NCI-H2227 (cell line): ENCODE data around the gene NDC80.
"Not testable (repeated sequence)": the region's sequence is repeated elsewhere in the genome, so short reads cannot be mapped to it uniquely, and the experiment has no call there.

Experiments
- DNase-seq: peaks from one replicate; lab custom pipeline; 2025; ENCODE audit not compliant: unreplicated experiment; lab: John Stamatoyannopoulos, UW

Gene NDC80

DNA sequence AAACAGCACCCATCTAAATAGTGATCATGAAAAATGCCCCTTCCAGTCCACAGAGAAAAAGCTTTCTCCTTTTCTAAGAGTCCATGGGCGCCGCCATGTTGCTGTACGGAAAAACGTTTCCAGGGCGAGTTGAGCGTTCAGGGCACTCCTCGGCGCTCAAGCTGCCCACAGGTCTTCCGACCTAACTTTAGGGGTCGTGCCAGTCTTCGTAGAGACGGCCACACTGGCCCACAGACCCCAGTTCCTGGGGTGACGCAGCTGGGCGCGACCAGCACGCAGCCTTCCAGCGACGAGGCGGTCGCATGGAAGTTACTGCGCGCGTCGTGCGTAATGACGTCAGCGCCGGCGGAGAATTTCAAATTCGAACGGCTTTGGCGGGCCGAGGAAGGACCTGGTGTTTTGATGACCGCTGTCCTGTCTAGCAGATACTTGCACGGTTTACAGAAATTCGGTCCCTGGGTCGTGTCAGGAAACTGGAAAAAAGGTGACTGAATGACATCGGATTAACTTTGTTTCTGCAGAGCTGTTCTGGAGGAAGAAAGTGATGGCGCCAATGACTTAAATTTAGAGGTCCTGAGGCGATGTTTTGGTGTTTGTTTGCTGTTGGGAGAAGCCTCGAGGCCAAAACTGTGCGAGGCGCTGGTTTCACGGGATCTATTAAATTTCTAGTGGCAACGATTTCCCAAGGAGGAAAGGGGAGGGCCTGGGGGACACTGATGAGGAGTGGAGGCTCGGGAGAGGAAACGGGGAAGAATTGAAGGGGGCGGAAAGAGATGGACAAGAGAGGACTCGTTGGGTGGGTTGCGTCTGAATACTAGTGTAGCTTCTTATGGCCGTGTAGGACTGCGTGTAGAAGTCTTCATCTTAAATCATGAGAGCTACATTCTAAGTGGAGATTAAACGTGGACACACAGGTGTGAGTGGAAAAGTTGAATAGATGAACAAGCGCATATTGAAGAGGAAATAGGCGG is at the start of gene NDC80, which contains the start of gene METTL4:
Gene NDC80 (plus strand): TSS at position 358 of the 971 bp plus-strand sequence. CDS start 1,429 bp downstream, outside the sequence.
Gene METTL4 (minus strand): TSS at position 306 of the 971 bp plus-strand sequence. CDS start 4,289 bp downstream, outside the sequence.
- peak; percentile 93 for DNase-seq

GRCh38 chr18:2522112-2522511 is 49.2 kb upstream of the NDC80 start:
- DNase-seq, result no peak

DNA sequence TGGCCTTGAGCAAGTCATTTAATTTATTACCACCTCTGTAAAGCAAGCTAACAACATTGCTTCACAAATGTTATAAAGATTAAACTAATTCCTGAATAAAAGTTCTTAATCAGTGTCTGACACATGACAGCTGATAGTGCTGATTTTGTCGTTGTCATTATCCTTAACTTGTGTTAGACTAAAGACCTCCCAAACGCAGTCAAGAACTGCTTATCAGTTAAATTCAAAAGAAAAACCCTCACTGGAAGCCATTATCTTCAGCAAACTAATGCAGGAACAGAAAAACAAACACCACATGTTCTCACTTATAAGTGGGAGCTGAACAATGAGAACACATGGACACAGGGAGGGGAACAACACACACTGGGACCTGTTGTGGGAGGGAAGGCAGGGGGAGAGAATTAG is 46.6 kb upstream of the NDC80 start:
- not testable (repeated sequence) for DNase-seq

GRCh38 chr18:2526329-2526728 is 45.0 kb upstream of the NDC80 start:
- no peak for DNase-seq

GRCh38 chr18:2529154-2529553 is 42.2 kb upstream of the NDC80 start:
- no peak for DNase-seq

DNA sequence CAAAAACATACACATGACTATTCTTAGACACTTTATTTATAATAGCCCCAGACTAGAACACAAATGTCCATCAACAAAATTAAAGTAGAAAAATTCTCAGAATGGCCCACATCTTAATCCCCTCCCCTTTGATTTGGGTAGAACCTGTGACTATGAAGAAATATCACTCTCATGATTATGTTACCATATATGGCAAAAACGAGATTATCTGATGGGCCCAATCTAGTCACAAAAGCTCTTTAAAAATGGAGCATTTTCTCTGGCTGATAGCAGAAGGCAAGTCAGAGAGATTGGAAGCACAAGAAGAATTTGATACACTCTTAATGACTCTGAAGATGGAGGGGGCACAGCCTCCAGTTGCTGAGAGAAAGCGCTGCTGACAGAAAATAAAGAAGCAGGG is 39.6 kb upstream of the NDC80 start:
- no peak for DNase-seq

- DNase-seq, result no peak
These were observed 38.6 kb upstream of the NDC80 start for GRCh38 chr18:2532797-2533196.

DNA sequence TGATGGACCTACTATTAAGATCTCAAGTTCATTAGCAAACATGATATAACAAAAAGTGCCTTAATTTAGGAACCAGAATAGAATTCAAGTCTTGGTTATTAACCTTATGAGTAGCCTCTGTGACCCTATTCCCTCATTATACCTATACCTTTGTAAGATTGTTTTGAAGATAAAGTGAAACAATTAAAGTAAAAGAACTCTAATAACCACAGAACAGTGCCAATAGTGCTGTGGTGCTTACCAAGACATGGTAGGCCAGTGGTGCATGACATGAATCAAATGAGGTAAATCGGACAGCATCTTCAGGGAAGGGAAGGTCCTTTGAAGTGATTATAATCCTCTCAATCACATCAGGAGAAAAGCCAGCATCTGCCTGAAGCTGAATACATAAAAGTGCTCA is 36.5 kb upstream of the NDC80 start:
- DNase-seq, result no peak

DNA sequence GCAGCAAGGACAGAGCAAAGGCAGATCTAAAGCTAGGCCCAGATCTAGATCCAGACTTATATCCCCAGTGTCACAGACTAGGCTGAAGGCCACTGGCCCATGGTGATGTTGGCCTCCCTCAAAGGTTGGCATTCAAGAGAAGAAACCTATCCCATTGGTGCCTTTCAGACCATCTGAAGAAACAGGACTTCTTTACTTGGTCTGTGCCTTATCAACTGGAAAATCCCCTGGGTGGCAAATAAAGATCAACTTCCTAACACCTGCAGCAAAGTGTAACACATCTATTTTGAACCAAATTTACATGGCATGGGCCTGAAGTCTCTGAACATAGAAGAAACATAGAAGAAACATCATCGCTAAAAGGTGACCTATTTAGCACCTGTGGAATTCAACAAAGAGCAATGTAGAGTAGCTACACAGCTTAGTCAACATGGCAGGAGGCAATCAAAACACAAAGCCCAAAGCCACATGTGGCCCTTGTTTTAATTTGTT is 35.9 kb upstream of the NDC80 start:
- no peak for DNase-seq

GRCh38 chr18:2536063-2536462 is 35.3 kb upstream of the NDC80 start:
- DNase-seq, result no peak

DNA sequence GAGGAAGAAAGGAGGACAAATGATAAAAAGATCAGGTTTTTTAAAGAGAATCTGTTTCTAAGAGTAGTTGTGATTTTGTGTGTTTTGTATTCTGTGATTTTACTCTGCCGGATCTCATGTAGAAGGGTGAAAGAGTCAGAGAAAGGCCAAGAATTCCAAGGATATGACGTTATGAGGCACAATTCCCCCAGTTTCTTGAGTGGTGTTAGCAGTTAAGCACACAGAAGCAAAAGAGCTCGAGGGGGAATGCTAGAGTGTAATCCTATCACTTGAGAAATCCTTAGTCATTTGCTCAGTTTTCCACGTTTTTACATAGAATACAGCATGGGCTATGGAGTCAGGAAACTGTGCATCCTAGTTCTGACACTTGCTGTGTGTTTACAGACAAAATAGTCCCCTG is 34.9 kb upstream of the NDC80 start:
- DNase-seq, result no peak

DNA sequence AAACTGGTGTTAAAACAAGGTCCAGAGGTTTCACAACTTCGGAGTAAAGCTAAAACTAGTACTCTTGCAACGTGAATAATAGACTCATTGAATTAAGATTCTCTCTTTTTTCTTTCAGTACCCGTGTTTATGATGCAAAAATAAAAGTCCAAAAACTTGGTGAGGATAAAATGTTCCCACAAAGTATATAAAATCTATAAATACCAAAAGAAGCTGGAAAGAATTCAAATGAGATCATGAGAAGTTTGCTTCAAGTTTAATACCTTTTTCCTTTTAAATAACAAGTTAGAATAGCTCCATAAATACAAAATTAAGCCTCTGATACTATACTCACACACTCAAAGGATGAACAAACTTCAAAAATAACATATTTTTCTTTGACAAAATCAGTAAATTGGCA is 34.1 kb upstream of the NDC80 start:
- no peak for DNase-seq

GRCh38 chr18:2538236-2538635 is 33.1 kb upstream of the NDC80 start:
- no peak for DNase-seq

- no peak for DNase-seq
These were observed 32.5 kb upstream of the NDC80 start for GRCh38 chr18:2538844-2539243.

DNA sequence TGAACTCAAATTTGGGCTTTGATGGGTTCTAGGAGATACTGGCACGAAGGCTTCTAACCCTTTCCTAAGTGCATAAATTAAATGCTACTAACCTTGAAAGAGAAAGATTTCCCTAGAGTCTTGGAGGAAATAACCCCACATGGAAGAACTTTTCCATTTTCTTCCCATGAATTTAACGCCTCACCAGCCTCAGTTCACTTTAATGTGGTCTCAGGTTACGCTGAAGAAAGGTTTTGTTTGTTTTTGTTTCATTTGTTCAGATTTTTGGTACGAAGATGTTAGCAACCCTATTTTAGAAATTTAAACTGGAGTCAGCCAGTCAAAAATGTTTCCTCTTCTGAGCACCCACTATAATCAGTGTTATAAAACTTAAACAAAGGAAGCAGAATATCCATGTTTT is 30.8 kb upstream of the NDC80 start:
- DNase-seq, result no peak

GRCh38 chr18:2541925-2542563 is 29.3 kb upstream of the NDC80 start:
- DNase-seq, result peak; percentile 7

DNA sequence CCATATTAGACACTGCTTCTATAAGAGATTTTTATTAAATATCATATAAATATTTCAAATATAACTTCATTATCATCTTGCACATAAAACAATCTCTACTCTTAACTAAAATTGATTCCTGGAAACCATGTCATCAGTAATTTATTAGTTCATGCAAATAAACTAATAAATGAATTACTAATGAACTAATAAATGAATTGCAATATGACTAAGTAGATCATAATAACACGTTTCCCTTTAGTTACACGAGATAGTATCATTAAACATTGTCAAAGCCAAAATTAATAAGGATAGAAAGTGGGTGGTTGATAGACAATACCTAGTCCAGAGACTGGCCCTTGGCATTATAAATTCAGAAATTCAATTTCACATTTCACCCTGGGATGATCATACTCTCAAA is 26.2 kb upstream of the NDC80 start:
- no peak for DNase-seq

- peak; percentile 57 for DNase-seq
These were observed 23.8 kb upstream of the NDC80 start for GRCh38 chr18:2547477-2548087.

DNA sequence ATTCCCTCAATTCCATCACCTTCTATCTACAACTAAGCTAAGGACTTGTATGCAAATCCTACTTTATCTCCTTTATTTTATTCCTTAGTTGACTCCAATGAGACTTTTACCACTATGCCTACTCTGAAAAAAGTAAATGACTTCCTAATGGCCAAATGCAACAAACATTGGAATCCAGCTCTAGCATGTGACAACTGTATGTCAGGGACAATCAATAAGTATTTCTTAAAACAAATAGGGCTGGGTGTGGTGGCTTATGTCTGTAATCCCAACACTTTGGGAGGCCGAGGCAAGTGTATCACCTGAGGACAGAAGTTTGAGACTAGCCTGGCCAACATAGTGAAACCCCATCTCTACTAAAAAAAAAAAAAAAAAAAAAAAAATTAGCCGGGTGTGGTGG is 21.9 kb upstream of the NDC80 start:
- no peak for DNase-seq

DNA sequence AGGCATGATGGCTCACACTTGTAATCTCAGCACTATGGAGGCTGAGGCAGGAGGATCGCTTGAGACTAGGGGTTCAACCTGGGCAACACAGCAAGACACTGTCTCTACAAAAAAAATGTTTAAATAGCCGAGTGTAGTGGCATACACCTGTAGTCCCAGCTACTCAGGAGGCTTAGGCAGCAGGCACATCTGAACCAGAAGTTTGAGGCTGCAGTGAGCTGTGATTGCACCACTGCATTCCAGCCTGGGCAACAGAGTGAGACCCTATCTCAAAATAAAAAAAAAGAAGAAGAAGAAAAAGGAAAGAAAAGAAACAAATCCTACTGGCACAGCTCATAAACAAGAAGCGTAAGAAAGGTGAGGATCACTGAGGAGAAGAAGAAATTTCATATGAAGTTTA is 19.9 kb upstream of the NDC80 start:
- no peak for DNase-seq

DNA sequence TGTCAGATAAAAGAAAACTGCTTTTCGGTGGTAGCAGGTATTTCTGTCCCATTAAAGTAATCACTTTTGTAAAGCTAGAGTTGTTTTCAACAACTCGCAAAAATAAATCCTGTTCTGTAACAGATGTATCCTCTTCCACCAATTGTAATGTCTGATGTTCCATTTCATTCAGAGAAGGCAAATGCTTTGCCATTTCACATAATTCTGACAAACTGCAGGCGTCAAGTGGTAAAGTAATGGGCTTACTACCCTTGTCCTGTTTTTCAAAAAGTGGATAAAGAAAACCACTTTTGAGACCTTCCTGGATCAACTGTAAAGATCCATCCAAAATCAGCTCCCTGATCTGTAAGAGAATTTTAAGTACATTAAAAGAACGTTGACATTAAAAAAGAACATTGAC is 16.7 kb upstream of the NDC80 start:
- DNase-seq, result no peak

DNA sequence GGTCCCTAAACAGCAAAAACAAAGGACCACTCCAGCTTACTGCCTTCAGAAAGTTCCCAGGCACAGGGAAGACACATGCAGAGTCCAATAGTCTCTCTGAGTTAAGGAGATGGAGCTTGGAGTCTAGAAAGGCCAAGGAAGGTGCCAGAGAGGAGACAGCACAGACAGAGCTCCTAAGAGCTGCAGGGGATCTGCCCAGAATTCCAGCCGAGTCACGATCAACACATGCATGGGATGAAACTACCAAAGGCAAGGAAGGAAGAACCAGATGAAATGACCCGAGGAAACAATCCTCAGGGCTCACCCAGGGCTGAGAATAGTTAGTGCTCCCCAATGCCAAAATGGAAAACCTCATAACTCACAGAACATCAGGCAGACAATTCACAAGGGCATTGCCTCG is 15.5 kb upstream of the NDC80 start:
- no peak for DNase-seq
